PC-3 (cell line): Measurements from ENCODE around the gene GTF3C5. TPM values are rescaled to one million over a fixed set of nuclear protein-coding genes. Genes with fewer than 3 reads are reported as not detected.
"Not testable (repeated sequence)": the region's sequence is repeated elsewhere in the genome, so short reads cannot be mapped to it uniquely, and the experiment has no call there.

ENCODE experiments used
- ATAC-seq: fragments of 200-7000 bp; cut with Tn5 transposase; 2 replicates; pipeline ENCODE4 v1.9.1; 2020; ENCODE audit warnings: mild to moderate bottlenecking, moderate library complexity
- BruUV-seq: library from RNA; stranded (reverse); fragments of 400-500 nt; replicated peaks from 2 replicates; lab custom pipeline; 2021; lab: Mats Ljungman, UMichigan
- CTCF ChIA-PET: fragments of 300-600 bp; sonication (Branson Sonifier 250); formaldehyde crosslinking; loops from one replicate; lab custom pipeline; 2022; ENCODE audit warnings: antibody characterized with exemption; lab: Charles Lee
- POLR2A ChIA-PET: fragments of 300-600 bp; sonication (Branson Sonifier 250); formaldehyde crosslinking; loops from one replicate; lab custom pipeline; 2022; ENCODE audit warnings: antibody characterized with exemption; ENCODE audit not compliant: unreplicated experiment; lab: Charles Lee
- DNase-seq: peaks from one replicate; pipeline ENCODE4 v3.0.0-alpha.2; 2015
- H2AFZ ChIP-seq: fragments of 300-600 bp; sonication (generic); 2 replicates; pipeline ENCODE4 v1.6.0; 2016; ENCODE audit warnings: antibody characterized with exemption, low read length
- H3F3A ChIP-seq: fragments of 300-600 bp; sonication (generic); one replicate; pipeline ENCODE4 v1.6.0; 2017; ENCODE audit warnings: antibody characterized with exemption, low read length, control low read depth, mild to moderate bottlenecking; ENCODE audit not compliant: unreplicated experiment
- H3K27ac ChIP-seq: fragments of 300-600 bp; sonication (generic); 2 replicates; pipeline ENCODE4 v1.5.1; 2016; ENCODE audit warnings: mild to moderate bottlenecking, low read length
- H3K27me3 ChIP-seq: fragments of 300-600 bp; sonication (generic); 2 replicates; pipeline ENCODE4 v1.6.1; 2016; ENCODE audit warnings: low read length, mixed read lengths
- H3K36me3 ChIP-seq: fragments of 300-600 bp; sonication (generic); 2 replicates; pipeline ENCODE4 v1.6.1; 2016; ENCODE audit warnings: low read depth, mixed run types, low read length, mixed read lengths
- H3K4me1 ChIP-seq: fragments of 300-600 bp; sonication (generic); 2 replicates; pipeline ENCODE4 v1.5.1; 2016; ENCODE audit warnings: low read length; ENCODE audit not compliant: insufficient read depth
- H3K4me2 ChIP-seq: fragments of 300-600 bp; sonication (generic); 2 replicates; pipeline ENCODE4 v1.6.0; 2016; ENCODE audit warnings: low read length
- H3K4me3 ChIP-seq: fragments of 300-600 bp; sonication (generic); 2 replicates; pipeline ENCODE4 v1.5.1; 2016; ENCODE audit warnings: mild to moderate bottlenecking, low read length, mixed read lengths
- H3K79me2 ChIP-seq: fragments of 300-600 bp; sonication (generic); 2 replicates; pipeline ENCODE4 v1.6.1; 2017; ENCODE audit warnings: low read length, mixed read lengths
- H3K9ac ChIP-seq: fragments of 300-600 bp; sonication (generic); 2 replicates; pipeline ENCODE4 v1.6.0; 2016; ENCODE audit warnings: mild to moderate bottlenecking, low read length
- H3K9me2 ChIP-seq: fragments of 300-600 bp; sonication (generic); replicated peaks from 2 replicates; pipeline ENCODE4 v1.6.1; 2016; ENCODE audit warnings: mixed run types, low read length, mixed read lengths
- H3K9me3 ChIP-seq: fragments of 300-600 bp; sonication (generic); 2 replicates; pipeline ENCODE4 v1.6.1; 2016; ENCODE audit warnings: low read length, mixed read lengths
- H4K20me1 ChIP-seq: fragments of 300-600 bp; sonication (generic); 2 replicates; pipeline ENCODE4 v1.6.1; 2016; ENCODE audit warnings: low read length, mixed read lengths
- EZH2 ChIP-seq: fragments of 300-600 bp; sonication (generic); IDR thresholded peaks from one replicate; pipeline ENCODE4 v1.6.1; 2017; ENCODE audit warnings: antibody characterized with exemption, mild to moderate bottlenecking, low read length; ENCODE audit not compliant: unreplicated experiment
- EZH2phosphoT487 ChIP-seq: fragments of 300-600 bp; sonication (generic); IDR thresholded peaks from 2 replicates; pipeline ENCODE4 v1.6.1; 2018; ENCODE audit warnings: mild to moderate bottlenecking, antibody characterized with exemption, low read length, borderline replicate concordance
- intact Hi-C: fragments of 100-400 bp; cut with micrococcal nuclease; formaldehyde crosslinking; loops from 2 replicates; pipeline ENCODE4 v1.9.0; 2023
- total RNA-seq: library from RNA; depleted of rRNA; stranded (reverse); fragments of >200 nt; gene quantifications from 2 replicates; pipeline ENCODE4 v1.2.3, GENCODE V29; 2014
- TF ChIP-seq, protein P1 (sequence below): fragments of 300-600 bp; sonication (generic); conservative IDR thresholded peaks from 2 replicates; pipeline ENCODE4 v1.5.1; 2017; ENCODE audit warnings: antibody characterized with exemption, low read depth, mild to moderate bottlenecking, low read length

Gene GTF3C5
- total RNA-seq, 1 experiment from 2014 or later, result 78.5 TPM

DNA sequence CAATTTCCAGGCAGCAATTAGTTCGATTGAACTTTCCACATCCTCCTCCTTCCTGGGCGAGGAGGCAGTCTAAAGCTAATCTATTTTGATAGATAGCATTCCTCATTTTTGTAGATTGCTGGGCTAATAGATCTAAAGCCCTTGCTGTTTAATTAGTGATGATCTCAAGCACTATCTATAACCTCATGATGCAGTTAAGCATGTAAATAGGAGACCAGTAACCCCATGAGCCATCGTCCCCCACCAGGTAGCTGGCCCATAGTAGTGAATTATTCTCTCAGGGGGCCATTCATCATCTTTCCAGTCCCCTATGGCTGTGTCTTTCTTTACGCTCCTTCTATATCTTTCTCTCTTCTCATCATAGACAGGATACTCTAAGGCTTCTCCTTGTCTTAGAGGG is 45.9 kb downstream of the GTF3C5 start:
- no peaks in the 10 kb centered on the region for H3K4me1 ChIP-seq
- H3K9ac ChIP-seq, result no peak overlapping the region
- H2AFZ ChIP-seq, result no peak overlapping the region
- no peaks in the 10 kb centered on the region for H3K9me3 ChIP-seq
- CTCF ChIA-PET, result no interaction called here
- no TSS peak for BruUV-seq
- intact Hi-C loops, result no loop called here
- no peak overlapping the region for H3K4me2 ChIP-seq
- H4K20me1 ChIP-seq, result no peaks in the 10 kb centered on the region
- POLR2A ChIA-PET, result no interaction called here
- no peak overlapping the region for H3K4me3 ChIP-seq
- TF ChIP-seq, protein P1, sequence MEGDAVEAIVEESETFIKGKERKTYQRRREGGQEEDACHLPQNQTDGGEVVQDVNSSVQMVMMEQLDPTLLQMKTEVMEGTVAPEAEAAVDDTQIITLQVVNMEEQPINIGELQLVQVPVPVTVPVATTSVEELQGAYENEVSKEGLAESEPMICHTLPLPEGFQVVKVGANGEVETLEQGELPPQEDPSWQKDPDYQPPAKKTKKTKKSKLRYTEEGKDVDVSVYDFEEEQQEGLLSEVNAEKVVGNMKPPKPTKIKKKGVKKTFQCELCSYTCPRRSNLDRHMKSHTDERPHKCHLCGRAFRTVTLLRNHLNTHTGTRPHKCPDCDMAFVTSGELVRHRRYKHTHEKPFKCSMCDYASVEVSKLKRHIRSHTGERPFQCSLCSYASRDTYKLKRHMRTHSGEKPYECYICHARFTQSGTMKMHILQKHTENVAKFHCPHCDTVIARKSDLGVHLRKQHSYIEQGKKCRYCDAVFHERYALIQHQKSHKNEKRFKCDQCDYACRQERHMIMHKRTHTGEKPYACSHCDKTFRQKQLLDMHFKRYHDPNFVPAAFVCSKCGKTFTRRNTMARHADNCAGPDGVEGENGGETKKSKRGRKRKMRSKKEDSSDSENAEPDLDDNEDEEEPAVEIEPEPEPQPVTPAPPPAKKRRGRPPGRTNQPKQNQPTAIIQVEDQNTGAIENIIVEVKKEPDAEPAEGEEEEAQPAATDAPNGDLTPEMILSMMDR, result no peak
- TF ChIP-seq EZH2, result no peak
- no peak for TF ChIP-seq EZH2phosphoT487
- H3F3A ChIP-seq, result no peaks in the 10 kb centered on the region
- DNase-seq, result no peak
- H3K27ac ChIP-seq, result no peak overlapping the region
- no peaks in the 10 kb centered on the region for H3K36me3 ChIP-seq
- H3K79me2 ChIP-seq, result no peaks in the 10 kb centered on the region
- ATAC-seq, result no peak
- H3K9me2 ChIP-seq, result no peaks in the 10 kb centered on the region
- no peaks in the 10 kb centered on the region for H3K27me3 ChIP-seq

DNA sequence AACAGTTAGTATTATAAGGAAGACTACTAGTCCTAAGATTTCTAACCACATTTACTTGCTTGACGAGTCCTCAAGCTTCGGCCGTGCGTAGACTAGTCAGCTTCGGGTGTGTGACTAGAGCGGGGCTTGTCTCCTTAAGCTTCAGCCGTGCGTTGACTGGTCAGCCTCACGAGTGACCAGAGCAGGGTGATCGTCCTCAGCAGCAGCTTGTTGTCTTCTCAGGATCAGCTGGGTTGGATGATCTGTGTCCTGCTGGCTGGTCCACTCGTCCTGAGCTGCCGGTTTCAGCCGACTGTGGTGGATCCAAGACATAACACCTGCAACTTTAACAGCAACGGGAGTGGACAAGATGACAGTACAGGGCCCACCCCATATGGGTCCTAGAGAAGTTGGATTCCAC is 47.7 kb downstream of the GTF3C5 start:
- DNase-seq, result no peak
- Histone ChIP-seq H3K79me2 (no peaks in the 10 kb centered on the region), H3K36me3 (no peaks in the 10 kb centered on the region), H3K27ac (no peak overlapping the region), H3K9me3 (no peaks in the 10 kb centered on the region), H3K9me2 (no peaks in the 10 kb centered on the region), H3K27me3 (no peaks in the 10 kb centered on the region), H2AFZ (no peak overlapping the region), H3K4me1 (no peaks in the 10 kb centered on the region), H3K4me3 (no peak overlapping the region), H4K20me1 (no peaks in the 10 kb centered on the region), H3F3A (no peaks in the 10 kb centered on the region), H3K9ac (no peak overlapping the region), H3K4me2 (no peak overlapping the region)
- intact Hi-C loops, result no loop called here
- TF ChIP-seq EZH2phosphoT487 (no peak), EZH2 (no peak)
- TF ChIP-seq, protein P1, result no peak
- ChIA-PET POLR2A (no interaction called here), CTCF (no interaction called here)
- BruUV-seq, result no TSS peak
- ATAC-seq, result no peak

DNA sequence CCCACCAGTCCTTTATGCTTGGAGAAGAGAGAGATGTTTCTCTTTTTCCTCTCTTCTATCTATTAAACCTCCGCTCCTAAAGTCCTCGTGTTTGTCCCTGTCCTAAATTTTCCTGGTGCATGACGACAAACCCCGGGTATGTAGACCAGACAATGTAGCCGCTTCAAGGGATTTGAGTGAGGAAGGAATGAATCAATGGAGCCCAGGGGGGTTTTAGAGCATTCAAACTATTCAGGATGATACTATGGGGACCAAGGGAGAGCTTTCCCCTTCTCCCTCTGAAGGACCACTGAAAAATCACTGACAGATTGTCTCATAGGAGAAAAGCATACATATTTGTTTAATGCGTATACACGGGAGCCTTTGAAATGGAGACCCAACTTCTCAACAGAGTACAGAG is 49.4 kb downstream of the GTF3C5 start:
- BruUV-seq, result no TSS peak
- no peak overlapping the region for H3K27ac ChIP-seq

DNA sequence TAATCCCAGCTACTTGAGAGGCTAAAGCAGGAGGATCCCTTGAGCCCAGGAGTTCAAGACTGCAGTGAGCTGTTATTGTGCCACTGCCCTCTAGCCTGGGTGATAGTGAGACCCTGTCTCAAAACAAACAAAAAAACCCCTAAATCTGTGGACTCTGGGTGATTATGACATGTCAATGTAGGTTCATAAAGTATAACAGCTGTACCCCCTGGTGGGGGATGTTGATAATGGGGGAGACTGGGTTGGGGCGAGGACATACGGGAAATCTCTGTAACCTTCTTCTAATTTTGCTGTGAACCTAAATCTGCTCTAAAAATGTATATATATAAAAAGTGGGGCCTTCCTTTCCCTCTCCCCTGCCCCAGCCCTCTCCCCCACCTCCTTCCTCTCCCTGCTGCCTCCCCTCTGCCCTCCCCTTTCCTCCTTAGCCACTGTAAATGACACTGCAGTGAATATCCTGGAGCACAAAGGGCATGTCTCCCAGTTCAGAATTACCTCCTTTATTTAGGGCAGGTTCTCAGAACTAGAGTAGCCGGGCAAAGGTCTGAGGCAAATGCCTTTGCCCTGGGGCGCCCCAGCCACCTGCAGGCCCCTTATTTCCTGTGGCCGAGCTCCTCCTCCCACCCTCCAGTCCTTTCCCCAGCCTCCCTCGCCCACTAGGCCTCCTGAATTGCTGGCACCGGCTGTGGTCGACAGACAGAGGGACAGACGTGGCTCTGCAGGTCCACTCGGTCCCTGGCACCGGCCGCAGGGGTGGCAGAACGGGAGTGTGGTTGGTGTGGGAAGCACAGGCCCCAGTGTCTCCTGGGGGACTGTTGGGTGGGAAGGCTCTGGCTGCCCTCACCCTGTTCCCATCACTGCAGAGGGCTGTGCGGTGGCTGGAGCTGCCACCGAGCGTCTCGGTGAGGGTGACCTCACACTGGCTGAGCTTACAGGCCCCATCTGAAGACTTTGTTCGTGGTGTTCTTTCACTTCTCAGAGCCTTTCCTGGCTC is 50.3 kb downstream of the GTF3C5 start:
- H3K36me3 ChIP-seq, intact Hi-C loops, H3F3A ChIP-seq, H3K4me2 ChIP-seq, H3K4me1 ChIP-seq, H3K27me3 ChIP-seq, H3K9ac ChIP-seq, BruUV-seq, H3K9me2 ChIP-seq, POLR2A ChIA-PET, DNase-seq, H3K27ac ChIP-seq, H3K79me2 ChIP-seq, H3K4me3 ChIP-seq, H3K9me3 ChIP-seq, CTCF ChIA-PET, H4K20me1 ChIP-seq, ATAC-seq, H2AFZ ChIP-seq: not testable (repeated sequence)

More for the DNA sequence above, 49.4 kb downstream of the GTF3C5 start:
- intact Hi-C loops, result no loop called here
- Histone ChIP-seq H3K4me2 (no peak overlapping the region), H3K36me3 (no peaks in the 10 kb centered on the region), H3K4me1 (no peaks in the 10 kb centered on the region), H3K9me3 (no peaks in the 10 kb centered on the region), H3K9me2 (no peaks in the 10 kb centered on the region), H2AFZ (no peak overlapping the region), H3K27me3 (no peaks in the 10 kb centered on the region), H3K4me3 (no peak overlapping the region), H4K20me1 (no peaks in the 10 kb centered on the region), H3K9ac (no peak overlapping the region), H3F3A (no peaks in the 10 kb centered on the region), H3K79me2 (no peaks in the 10 kb centered on the region)
- DNase-seq (no peak), ATAC-seq (no peak)
- ChIA-PET POLR2A (no interaction called here), CTCF (no interaction called here)
- TF ChIP-seq EZH2phosphoT487, result no peak
- no peak for TF ChIP-seq EZH2
- TF ChIP-seq, protein P1, result no peak
